Glutamatergic neuron (in vitro differentiated cells): Measurements from ENCODE around the gene ARHGAP10. TPM values are rescaled to one million over a fixed set of nuclear protein-coding genes. Genes with fewer than 3 reads are reported as not detected.
A peak's percentile ranks its signal among the peaks of the same experiment; 100 is the strongest.

Experiments
- DNase-seq: peaks from one replicate; pipeline ENCODE4 v3.0.0; 2022
- H3K27ac Mint-ChIP-seq: one replicate; pipeline ENCODE4 v1.8.0; 2020; ENCODE audit warnings: mild to moderate bottlenecking, mixed read lengths, inconsistent platforms; ENCODE audit not compliant: unreplicated experiment
- H3K27me3 Mint-ChIP-seq: one replicate; pipeline ENCODE4 v1.8.0; 2020; ENCODE audit warnings: mild to moderate bottlenecking, moderate library complexity, mixed read lengths, inconsistent platforms; ENCODE audit not compliant: unreplicated experiment
- H3K36me3 Mint-ChIP-seq: one replicate; pipeline ENCODE4 v1.8.0; 2020; ENCODE audit warnings: mild to moderate bottlenecking, mixed read lengths, inconsistent platforms; ENCODE audit not compliant: unreplicated experiment
- H3K4me1 Mint-ChIP-seq: one replicate; pipeline ENCODE4 v1.8.0; 2020; ENCODE audit warnings: mild to moderate bottlenecking, low read depth, mixed read lengths, inconsistent platforms; ENCODE audit not compliant: unreplicated experiment
- H3K4me3 Mint-ChIP-seq: one replicate; pipeline ENCODE4 v1.8.0; 2020; ENCODE audit warnings: mild to moderate bottlenecking, mixed read lengths, inconsistent platforms; ENCODE audit not compliant: unreplicated experiment
- H3K9me3 Mint-ChIP-seq: one replicate; pipeline ENCODE4 v1.8.0; 2020; ENCODE audit warnings: mild to moderate bottlenecking, moderate library complexity, mixed read lengths, inconsistent platforms; ENCODE audit not compliant: unreplicated experiment
- total RNA-seq: library from RNA; stranded (reverse); fragmentation: NEBNext Ultra II Directional; extraction: Animal tissue kit (Norgen Biotek cat#: 25700); gene quantifications from one replicate; pipeline ENCODE4 v1.2.1, GENCODE V29; 2021; ENCODE audit not compliant: unreplicated experiment
- TF ChIP-seq, protein P1 (sequence below): fragments of 200-600 bp; sonication (generic); IDR thresholded peaks from one replicate; pipeline ENCODE4 v1.5.0; 2021; ENCODE audit not compliant: partially characterized antibody, unreplicated experiment

The ARHGAP10 gene
- total RNA-seq, 1 donor from 2014 or later: 19.7 TPM

- no peaks in the 10 kb centered on the region for H3K36me3 Mint-ChIP-seq
- no peak overlapping the region for H3K27ac Mint-ChIP-seq
- TF ChIP-seq, protein P1, sequence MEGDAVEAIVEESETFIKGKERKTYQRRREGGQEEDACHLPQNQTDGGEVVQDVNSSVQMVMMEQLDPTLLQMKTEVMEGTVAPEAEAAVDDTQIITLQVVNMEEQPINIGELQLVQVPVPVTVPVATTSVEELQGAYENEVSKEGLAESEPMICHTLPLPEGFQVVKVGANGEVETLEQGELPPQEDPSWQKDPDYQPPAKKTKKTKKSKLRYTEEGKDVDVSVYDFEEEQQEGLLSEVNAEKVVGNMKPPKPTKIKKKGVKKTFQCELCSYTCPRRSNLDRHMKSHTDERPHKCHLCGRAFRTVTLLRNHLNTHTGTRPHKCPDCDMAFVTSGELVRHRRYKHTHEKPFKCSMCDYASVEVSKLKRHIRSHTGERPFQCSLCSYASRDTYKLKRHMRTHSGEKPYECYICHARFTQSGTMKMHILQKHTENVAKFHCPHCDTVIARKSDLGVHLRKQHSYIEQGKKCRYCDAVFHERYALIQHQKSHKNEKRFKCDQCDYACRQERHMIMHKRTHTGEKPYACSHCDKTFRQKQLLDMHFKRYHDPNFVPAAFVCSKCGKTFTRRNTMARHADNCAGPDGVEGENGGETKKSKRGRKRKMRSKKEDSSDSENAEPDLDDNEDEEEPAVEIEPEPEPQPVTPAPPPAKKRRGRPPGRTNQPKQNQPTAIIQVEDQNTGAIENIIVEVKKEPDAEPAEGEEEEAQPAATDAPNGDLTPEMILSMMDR: no peak
Observed at GRCh38 chr4:147780137-147780777, 48.4 kb downstream of the ARHGAP10 start.

DNA sequence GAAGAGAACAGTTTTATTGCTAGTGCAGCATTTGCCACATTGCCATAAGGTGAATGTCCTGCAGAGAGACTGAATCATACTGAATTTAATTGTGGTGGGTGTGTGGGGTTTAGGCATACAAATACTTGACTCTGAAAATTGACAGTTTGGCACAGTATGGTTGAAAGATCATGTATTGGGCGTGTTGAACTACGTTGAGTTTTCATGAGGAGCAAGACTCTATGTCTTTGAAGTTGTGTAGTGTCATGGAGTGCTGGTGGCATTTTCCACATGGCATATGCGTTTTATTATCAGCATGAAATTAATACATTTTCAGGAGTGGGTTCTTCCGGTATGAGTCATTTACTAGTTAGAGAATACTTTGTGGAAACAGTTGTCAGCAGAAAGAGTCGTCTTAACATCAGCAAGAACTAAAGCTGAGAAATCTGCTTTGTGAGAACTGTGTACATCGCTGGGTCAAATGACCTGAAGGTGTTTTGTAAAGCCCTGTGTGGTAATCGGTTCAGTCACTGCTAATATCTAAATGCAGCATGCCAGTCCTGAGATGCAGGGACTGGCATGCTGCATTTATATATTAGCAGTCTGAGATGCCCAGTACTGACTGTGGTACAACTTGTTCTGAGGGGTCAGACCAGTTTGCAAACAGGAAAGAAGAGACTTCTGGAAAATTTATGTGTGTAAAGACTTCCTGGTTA lies 50.3 kb downstream of the ARHGAP10 start:
- H3K36me3 Mint-ChIP-seq: no peaks in the 10 kb centered on the region
- no peaks in the 10 kb centered on the region for H3K9me3 Mint-ChIP-seq
- peaks cover 5% of the 10 kb centered on the region for H3K27me3 Mint-ChIP-seq
- no peak overlapping the region for H3K27ac Mint-ChIP-seq
- TF ChIP-seq, protein P1: no peak
- H3K4me3 Mint-ChIP-seq: no peak overlapping the region
- DNase-seq: no peak
- peaks cover 26% of the 10 kb centered on the region for H3K4me1 Mint-ChIP-seq

More at GRCh38 chr4:147780137-147780777, 48.4 kb downstream of the ARHGAP10 start:
- no peak for DNase-seq
- no peak overlapping the region for H3K4me3 Mint-ChIP-seq
- H3K4me1 Mint-ChIP-seq: peaks cover 18% of the 10 kb centered on the region
- no peaks in the 10 kb centered on the region for H3K9me3 Mint-ChIP-seq
- peaks cover 4% of the 10 kb centered on the region for H3K27me3 Mint-ChIP-seq

- TF ChIP-seq, protein P1: no peak
- Mint-ChIP-seq H3K4me1 (peaks cover 36% of the 10 kb centered on the region), H3K4me3 (no peak overlapping the region), H3K27ac (no peak overlapping the region), H3K36me3 (no peaks in the 10 kb centered on the region), H3K9me3 (no peaks in the 10 kb centered on the region), H3K27me3 (peaks cover 5% of the 10 kb centered on the region)
- no peak for DNase-seq
Observed at GRCh38 chr4:147785129-147785528, 53.2 kb downstream of the ARHGAP10 start.

DNA sequence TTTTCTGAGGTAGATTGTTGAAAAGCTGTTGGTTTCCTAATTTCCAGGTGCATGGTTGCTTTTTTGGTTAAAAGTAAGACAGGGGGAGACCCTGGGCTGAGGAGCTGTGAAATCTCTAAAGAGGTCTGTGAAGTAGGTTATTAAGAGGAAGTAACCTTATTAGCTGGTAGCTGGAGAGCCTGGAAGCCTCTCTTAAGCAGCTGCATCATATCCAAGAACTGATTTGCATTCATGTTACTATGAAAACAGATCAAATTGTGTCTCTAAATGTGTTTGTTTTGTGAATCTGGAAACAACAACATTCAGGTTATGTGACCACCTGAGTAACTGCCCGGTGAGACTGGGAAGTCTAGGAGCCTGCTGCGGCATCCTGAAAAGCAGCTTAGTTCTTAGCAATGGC lies 54.1 kb downstream of the ARHGAP10 start:
- Mint-ChIP-seq H3K36me3 (no peaks in the 10 kb centered on the region), H3K27me3 (peaks cover 5% of the 10 kb centered on the region), H3K9me3 (no peaks in the 10 kb centered on the region), H3K27ac (peak overlapping the region; percentile 84), H3K4me1 (peaks cover 33% of the 10 kb centered on the region), H3K4me3 (peak overlapping the region; percentile 6)
- TF ChIP-seq, protein P1: no peak
- DNase-seq: no peak

DNA sequence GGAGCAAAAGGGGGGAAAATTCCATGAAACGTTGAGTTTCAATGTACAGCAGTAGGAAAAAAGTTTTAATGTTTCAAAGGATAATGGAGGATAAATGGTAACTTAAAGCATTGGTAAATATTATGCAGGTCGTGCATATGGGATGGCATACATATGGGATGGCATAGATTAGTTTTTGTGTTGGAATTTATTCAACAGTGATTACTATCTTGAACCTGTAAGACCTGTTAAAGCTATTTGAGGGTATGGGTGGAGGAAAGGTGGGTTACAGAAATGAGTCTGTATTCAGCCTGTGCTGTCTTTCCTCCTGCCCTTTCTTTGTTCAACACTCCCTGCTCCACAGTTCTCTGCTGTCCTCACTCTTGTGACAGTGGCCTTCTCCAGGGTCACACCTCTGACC lies 54.6 kb downstream of the ARHGAP10 start:
- Mint-ChIP-seq H3K4me1 (peaks cover 33% of the 10 kb centered on the region), H3K27me3 (peaks cover 5% of the 10 kb centered on the region), H3K27ac (peak overlapping the region; percentile 84)

More for the DNA sequence above, 54.6 kb downstream of the ARHGAP10 start:
- TF ChIP-seq, protein P1: no peak
- DNase-seq: no peak
- Mint-ChIP-seq H3K4me3 (peak overlapping the region; percentile 19), H3K9me3 (no peaks in the 10 kb centered on the region), H3K36me3 (no peaks in the 10 kb centered on the region)
